Prostate gland (tissue), 2 donors: ENCODE results near the gene SEMA3G. TPM values are rescaled to one million over a fixed set of nuclear protein-coding genes. Genes with fewer than 3 reads are reported as not detected.

Experiments
- total RNA-seq, 2 donors: library from RNA; depleted of rRNA; stranded (reverse); fragments of >200 nt; gene quantifications; one replicate each; pipeline ENCODE4 v1.1.0, GENCODE V29; 2016

SEMA3G gene
- total RNA-seq, 2 donors from 2014 or later = 3.5 to 7.6 TPM

Other genes starting within 250 kb of the SEMA3G start
- 10 to 100 TPM; 39.8 to 58.8 TPM for gene ALAS1, start 246.9 kb downstream of the SEMA3G start, total RNA-seq
- gene TLR9, start 219.5 kb downstream of the SEMA3G start, total RNA-seq = under 1 TPM in 1 of 2 donors, not detected in 1; 0.17 TPM
- 10 to 100 TPM; 60.9 to 65.5 TPM for gene TWF2, start 205.9 kb downstream of the SEMA3G start, total RNA-seq
- gene PPM1M, start 199.3 kb downstream of the SEMA3G start, total RNA-seq = 10 to 100 TPM; 22.4 to 33.2 TPM
- gene WDR82, start 166.5 kb downstream of the SEMA3G start, total RNA-seq = 10 to 100 TPM; 52.4 to 86.9 TPM
- 10 to 100 TPM in 1 of 2 donors, 1 to 10 TPM in 1; 7.3 to 12.2 TPM for gene GLYCTK, start 157.3 kb downstream of the SEMA3G start, total RNA-seq
- gene DNAH1, start 128.8 kb downstream of the SEMA3G start, total RNA-seq = 10 to 100 TPM in 1 of 2 donors, 1 to 10 TPM in 1; 5.6 to 18.7 TPM
- 100 to 1,000 TPM in 1 of 2 donors, 10 to 100 TPM in 1; 70.1 to 107 TPM for gene BAP1, start 35.1 kb downstream of the SEMA3G start, total RNA-seq
- gene PHF7, start 34.4 kb downstream of the SEMA3G start, total RNA-seq = 100 to 1,000 TPM in 1 of 2 donors, 1 to 10 TPM in 1; 6.4 to 176 TPM
- gene TNNC1, start 8.9 kb upstream of the SEMA3G start, total RNA-seq = 100 to 1,000 TPM in 1 of 2 donors, 1 to 10 TPM in 1; 2.7 to 109 TPM
- gene NISCH, start 10.5 kb upstream of the SEMA3G start, total RNA-seq = 100 to 1,000 TPM; 107 to 277 TPM
- 10 to 100 TPM; 21.8 to 68.6 TPM for gene STAB1, start 50.2 kb upstream of the SEMA3G start, total RNA-seq
- gene NT5DC2, start 88.8 kb upstream of the SEMA3G start, total RNA-seq = 100 to 1,000 TPM in 1 of 2 donors, 10 to 100 TPM in 1; 70.8 to 117 TPM
- 10 to 100 TPM in 1 of 2 donors, 1 to 10 TPM in 1; 3.0 to 16.5 TPM for gene UQCC5, start 91.5 kb upstream of the SEMA3G start, total RNA-seq
- gene PBRM1, start 240.8 kb upstream of the SEMA3G start, total RNA-seq = 10 to 100 TPM; 72.5 to 77.5 TPM
- 100 to 1,000 TPM in 1 of 2 donors, 10 to 100 TPM in 1; 50.7 to 116 TPM for gene GNL3, start 240.9 kb upstream of the SEMA3G start, total RNA-seq